Measurements from ENCODE around the gene SLC9B2. TPM values are rescaled to one million over a fixed set of nuclear protein-coding genes. Genes with fewer than 3 reads are reported as not detected.

Gene SLC9B2
- total RNA-seq, 1 donor = 31.2 TPM

DNA sequence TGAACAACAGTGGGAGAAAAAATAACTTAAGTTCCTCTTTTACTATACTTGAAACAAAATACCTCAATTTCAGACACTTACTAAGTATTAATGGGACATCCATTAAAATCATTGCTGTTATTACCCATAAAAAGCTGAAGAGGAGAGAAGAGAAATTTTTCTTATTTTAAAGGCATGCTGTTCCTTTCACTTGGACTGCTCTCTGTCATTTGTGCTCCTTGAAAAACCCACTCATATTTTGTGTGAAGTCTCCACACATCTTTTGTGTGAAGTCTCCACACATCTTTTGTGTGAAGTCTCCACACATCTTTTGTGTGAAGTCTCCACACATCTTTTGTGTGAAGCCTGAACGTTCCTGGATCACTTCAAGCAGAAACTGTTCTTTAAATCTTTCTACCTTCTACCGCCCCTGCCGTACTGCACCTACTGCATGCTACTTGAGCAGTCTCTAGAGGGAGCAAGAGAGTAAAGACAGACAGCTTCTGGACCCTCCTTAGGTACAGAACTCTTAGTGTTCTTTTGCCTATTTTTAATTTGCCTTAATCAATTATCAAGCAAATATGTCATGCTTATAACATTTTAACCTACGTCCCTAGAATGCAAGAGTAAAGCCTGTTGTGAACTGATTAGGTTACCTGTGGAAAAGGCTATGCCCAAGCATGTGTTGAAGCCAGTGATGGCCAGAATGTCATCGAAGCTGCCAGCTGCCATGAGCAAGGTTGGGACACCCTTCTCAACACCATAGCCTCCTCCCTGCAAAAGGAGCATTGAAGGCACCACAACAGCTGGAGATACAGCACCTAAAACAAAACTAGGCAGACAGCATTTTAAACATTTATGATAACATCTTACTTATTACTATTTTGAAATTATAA, 29.9 kb downstream of the SLC9B2 start:
- peak; percentile 58 for DNase-seq (ENCODE audit: low read depth)
- TF ChIP-seq, protein P1, sequence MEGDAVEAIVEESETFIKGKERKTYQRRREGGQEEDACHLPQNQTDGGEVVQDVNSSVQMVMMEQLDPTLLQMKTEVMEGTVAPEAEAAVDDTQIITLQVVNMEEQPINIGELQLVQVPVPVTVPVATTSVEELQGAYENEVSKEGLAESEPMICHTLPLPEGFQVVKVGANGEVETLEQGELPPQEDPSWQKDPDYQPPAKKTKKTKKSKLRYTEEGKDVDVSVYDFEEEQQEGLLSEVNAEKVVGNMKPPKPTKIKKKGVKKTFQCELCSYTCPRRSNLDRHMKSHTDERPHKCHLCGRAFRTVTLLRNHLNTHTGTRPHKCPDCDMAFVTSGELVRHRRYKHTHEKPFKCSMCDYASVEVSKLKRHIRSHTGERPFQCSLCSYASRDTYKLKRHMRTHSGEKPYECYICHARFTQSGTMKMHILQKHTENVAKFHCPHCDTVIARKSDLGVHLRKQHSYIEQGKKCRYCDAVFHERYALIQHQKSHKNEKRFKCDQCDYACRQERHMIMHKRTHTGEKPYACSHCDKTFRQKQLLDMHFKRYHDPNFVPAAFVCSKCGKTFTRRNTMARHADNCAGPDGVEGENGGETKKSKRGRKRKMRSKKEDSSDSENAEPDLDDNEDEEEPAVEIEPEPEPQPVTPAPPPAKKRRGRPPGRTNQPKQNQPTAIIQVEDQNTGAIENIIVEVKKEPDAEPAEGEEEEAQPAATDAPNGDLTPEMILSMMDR (IDR thresholded peaks at IDR 0.05; ENCODE audit: insufficient read depth, low read length) = peak; percentile 84
- no peak overlapping the region for H3K4me3 ChIP-seq (ENCODE audit: low read depth, low read length)

DNA sequence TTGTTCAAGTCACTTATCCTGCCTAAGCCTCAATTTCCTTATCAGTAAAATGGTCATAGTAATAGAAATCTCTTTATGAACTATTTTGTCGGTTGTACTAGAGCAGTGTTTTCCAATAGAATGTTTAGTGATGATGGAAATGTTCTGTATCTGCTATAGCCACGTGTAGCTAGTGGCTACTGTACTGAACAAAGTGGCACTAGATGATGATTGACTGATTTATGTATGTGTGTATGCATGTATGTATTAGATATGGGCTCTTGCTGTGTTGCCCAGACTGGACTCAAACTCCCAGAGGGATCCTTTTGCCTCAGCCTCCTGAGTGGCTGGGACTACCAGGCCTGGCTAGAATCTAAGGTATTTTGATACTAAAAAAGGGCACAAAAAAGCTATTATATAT, 32.4 kb downstream of the SLC9B2 start:
- H3K4me3 ChIP-seq (ENCODE audit: low read depth, low read length) = no peak overlapping the region
- TF ChIP-seq, protein P1 (IDR thresholded peaks at IDR 0.05; ENCODE audit: insufficient read depth, low read length) = no peak
- DNase-seq (ENCODE audit: low read depth) = no peak

DNA sequence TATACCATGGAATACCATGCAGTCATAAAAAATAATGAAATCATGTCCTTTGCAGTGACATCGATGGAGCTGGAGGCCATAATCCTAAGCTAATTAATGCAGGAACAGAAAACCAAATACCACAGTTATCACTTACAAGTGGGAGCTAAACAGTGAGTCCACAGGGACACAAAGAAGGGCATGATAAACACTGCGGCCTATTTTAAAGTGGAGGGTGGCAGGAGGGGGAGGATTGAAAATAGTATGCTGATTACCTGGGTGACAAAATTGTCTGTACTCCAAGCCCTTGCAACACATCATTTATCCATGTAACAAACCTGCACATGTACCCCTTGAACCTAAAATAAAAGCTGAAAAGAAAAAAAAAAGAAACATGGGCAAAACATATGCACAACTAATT, 40.4 kb downstream of the SLC9B2 start:
- DNase-seq (ENCODE audit: low read depth) = no peak
- TF ChIP-seq, protein P1 (IDR thresholded peaks at IDR 0.05; ENCODE audit: insufficient read depth, low read length) = no peak
- no peak overlapping the region for H3K4me3 ChIP-seq (ENCODE audit: low read depth, low read length)

DNA sequence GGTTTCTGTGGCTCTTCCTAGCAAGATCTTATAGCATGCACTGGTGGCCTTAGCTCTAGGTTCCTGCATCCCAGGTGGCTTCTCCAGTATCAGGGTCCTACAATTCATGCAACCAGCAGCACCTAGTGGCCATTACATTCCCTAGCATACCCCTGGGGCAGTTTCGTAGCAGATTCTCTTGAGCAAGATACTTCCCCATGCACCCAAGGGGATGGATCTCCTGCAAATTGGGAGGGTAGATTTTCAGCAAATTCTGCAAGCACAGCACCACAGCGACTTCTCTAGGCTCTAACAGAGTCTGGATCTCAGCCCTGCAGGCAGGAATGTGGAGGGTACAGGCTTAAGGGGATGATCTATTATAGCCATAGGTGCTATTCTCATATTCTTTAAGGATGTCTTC, 44.0 kb downstream of the SLC9B2 start:
- DNase-seq (ENCODE audit: low read depth) = peak; percentile 21
- TF ChIP-seq, protein P1 (IDR thresholded peaks at IDR 0.05; ENCODE audit: insufficient read depth, low read length) = peak; percentile 53

DNA sequence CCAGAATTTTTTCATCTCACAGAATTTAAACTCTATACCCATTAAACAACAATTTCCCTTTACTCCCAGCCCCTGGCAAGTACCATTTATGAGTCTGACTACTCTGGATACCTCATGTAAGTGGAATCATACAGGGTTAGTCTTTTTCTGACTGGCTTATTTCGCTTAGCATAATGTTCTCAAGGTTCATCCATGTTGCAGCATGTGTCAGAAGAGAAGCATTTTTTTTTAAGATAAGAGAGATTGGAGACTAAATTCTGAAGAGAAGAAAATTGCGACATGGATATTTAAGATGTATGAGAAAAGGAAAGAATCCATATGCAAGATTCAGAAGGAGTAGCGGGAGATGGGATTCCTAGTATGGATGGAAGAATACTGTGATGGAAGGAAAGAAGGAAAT, 45.8 kb downstream of the SLC9B2 start:
- TF ChIP-seq, protein P1 (IDR thresholded peaks at IDR 0.05; ENCODE audit: insufficient read depth, low read length) = no peak
- no peak overlapping the region for H3K4me3 ChIP-seq (ENCODE audit: low read depth, low read length)
- DNase-seq (ENCODE audit: low read depth) = no peak

More for the DNA sequence above, 44.0 kb downstream of the SLC9B2 start:
- no peak overlapping the region for H3K4me3 ChIP-seq (ENCODE audit: low read depth, low read length)

DNA sequence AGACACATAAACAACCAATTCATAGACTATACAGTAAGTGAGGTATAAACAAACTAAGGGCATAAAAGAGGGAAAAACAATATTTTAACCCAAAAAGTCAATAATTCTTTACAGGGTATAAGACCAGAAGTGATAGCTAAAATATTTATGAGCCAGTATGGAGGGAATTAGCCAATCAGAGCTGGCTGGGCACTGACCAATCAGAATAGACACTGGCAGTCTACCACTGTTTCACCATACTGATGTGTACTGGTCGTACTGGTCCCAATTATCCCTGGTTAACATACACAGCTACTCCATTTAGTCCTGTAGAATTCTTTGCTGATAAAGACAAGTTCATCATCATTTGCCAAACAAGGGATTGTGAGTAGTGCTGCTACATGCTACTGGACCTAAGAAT, 47.3 kb downstream of the SLC9B2 start:
- TF ChIP-seq, protein P1 (IDR thresholded peaks at IDR 0.05; ENCODE audit: insufficient read depth, low read length) = no peak
- no peak overlapping the region for H3K4me3 ChIP-seq (ENCODE audit: low read depth, low read length)
- no peak for DNase-seq (ENCODE audit: low read depth)

Measured in fibroblast of the aortic adventitia (primary cell).